ACC112 (cell line): ENCODE results near the gene RASSF4.

Experiments used
- H2AFZ ChIP-seq: fragments of 200-600 bp; sonication (generic); one replicate; pipeline ENCODE4 v1.6.0; 2017; ENCODE audit warnings: antibody characterized with exemption, low read length; ENCODE audit not compliant: unreplicated experiment
- H3K27ac ChIP-seq: fragments of 200-600 bp; sonication (generic); 2 replicates; pipeline ENCODE4 v1.5.1; 2014; ENCODE audit warnings: low read depth, mild to moderate bottlenecking, antibody characterized with exemption, low read length, moderate library complexity
- H3K27me3 ChIP-seq: fragments of 200-600 bp; sonication (generic); 2 replicates; pipeline ENCODE4 v1.6.1; 2014; ENCODE audit warnings: mild to moderate bottlenecking, antibody characterized with exemption, low read length, moderate library complexity, mixed read lengths; ENCODE audit not compliant: insufficient read depth
- H3K36me3 ChIP-seq: fragments of 200-600 bp; sonication (generic); 2 replicates; pipeline ENCODE4 v1.6.1; 2016; ENCODE audit warnings: mild to moderate bottlenecking, antibody characterized with exemption, low read length, moderate library complexity, mixed read lengths; ENCODE audit not compliant: insufficient read depth
- H3K4me1 ChIP-seq: fragments of 200-600 bp; sonication (generic); one replicate; pipeline ENCODE4 v1.6.1; 2016; ENCODE audit warnings: low read length, mixed read lengths; ENCODE audit not compliant: insufficient read depth, unreplicated experiment, control insufficient read depth
- H3K4me3 ChIP-seq: fragments of 200-600 bp; sonication (generic); 2 replicates; pipeline ENCODE4 v1.5.1; 2014; ENCODE audit warnings: mild to moderate bottlenecking, low read depth, low read length
- H3K79me2 ChIP-seq: fragments of 200-600 bp; sonication (generic); one replicate; pipeline ENCODE4 v1.6.0; 2016; ENCODE audit warnings: low read length; ENCODE audit not compliant: control insufficient read depth, unreplicated experiment, insufficient read depth

RASSF4 gene

DNA sequence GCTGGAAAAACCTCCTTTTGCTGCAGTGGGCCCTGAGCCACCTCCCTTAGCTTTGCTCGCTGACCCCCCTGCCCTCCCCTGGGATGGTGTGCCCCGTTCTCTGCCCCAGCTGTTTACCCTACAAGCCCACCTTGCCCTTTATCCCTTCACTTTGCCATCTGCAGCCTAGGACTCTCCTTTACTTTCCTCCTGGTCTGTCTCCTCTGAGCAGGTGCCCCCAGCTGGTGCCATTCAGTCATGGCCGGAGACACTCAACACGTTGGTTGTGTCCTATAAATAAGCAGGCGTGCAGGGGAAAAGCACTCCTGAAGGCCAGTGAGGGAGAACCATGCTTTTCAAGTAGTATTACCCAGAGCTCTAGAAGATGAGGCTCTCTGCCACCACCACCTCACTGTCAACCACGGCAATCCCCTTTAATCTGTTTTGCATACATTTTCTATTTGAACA, 6.1 kb downstream of the RASSF4 start:
- Histone ChIP-seq H3K4me3 (no peak overlapping the region), H3K36me3 (no peaks in the 10 kb centered on the region), H2AFZ (no peak overlapping the region), H3K27ac (no peak overlapping the region), H3K4me1 (peaks cover 40% of the 10 kb centered on the region), H3K79me2 (no peaks in the 10 kb centered on the region), H3K27me3 (no peaks in the 10 kb centered on the region)

DNA sequence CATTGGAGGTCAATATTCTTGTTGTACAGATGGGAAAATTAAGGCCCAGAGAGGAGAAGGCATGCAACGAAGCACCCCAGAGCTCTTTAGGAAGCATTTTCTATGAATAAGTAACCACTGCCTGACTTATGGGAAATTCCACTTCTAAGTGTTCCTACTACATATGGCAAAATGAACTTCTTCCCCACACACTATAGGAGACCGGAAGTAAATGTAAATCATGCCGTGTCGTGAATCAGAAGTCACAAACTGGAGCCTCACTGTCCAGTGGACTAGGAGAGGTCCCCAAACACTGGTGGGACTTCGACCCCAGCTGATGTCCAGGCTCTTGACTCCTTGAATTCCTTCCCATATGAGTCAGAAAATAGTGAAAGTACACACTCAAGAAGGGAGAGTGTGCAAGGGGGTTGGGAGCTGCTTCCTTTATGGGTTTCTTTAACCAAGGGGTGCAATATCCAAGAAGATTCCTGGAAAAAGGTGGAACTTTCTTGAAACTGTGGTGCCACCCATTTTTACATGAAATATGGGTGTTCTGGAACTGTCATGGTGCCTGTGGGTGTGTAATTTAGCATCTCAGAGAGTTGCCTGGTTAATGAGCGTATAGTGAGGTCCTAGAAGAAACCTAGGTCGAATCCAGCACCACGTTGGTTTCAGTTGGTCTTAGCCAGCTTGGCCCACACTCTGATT, 6.7 kb downstream of the RASSF4 start:
- H3K79me2 ChIP-seq: no peaks in the 10 kb centered on the region
- no peaks in the 10 kb centered on the region for H3K27me3 ChIP-seq
- H3K4me3 ChIP-seq: peak overlapping the region; percentile 35; the same call in 1 of the 2 replicates
- H3K4me1 ChIP-seq: peaks cover 35% of the 10 kb centered on the region
- peak overlapping the region; percentile 28 for H2AFZ ChIP-seq
- H3K36me3 ChIP-seq: no peaks in the 10 kb centered on the region
- no peak overlapping the region for H3K27ac ChIP-seq

DNA sequence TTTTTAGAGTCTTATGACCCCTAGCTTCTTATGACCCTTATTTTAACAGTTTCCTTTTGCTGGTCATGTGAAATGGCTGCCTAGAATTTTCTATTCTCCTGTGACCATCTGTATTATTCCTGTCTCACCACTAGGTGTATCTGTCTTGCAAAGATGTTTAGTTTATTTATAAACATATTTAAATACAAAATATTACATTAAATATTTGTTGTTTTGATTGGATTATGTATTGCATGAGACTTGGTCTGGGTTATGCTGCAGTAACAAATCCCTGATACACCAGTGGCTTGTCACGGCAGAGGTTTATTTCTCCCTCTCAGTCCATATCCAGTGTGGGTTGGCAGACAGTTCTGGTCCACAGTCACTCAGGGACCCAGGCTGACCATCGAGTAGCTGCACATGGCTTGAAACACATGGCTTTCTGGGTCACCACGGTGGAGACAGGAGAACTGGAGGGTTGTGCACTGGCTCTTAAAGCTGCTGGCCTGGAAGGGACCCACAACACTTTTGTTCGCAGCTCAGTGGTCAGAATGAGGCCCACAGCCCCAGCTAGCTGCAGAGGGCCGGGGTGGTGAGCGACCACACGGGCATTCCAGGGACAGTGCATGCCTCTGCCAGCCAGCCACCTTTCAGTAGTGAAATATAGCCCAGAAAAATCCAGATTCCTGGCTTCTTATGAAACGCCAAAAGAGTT, 7.4 kb downstream of the RASSF4 start:
- no peaks in the 10 kb centered on the region for H3K79me2 ChIP-seq
- no peak overlapping the region for H3K4me3 ChIP-seq
- no peak overlapping the region for H3K27ac ChIP-seq
- no peaks in the 10 kb centered on the region for H3K27me3 ChIP-seq
- H2AFZ ChIP-seq: peak overlapping the region; percentile 28
- no peaks in the 10 kb centered on the region for H3K36me3 ChIP-seq
- H3K4me1 ChIP-seq: peaks cover 35% of the 10 kb centered on the region

DNA sequence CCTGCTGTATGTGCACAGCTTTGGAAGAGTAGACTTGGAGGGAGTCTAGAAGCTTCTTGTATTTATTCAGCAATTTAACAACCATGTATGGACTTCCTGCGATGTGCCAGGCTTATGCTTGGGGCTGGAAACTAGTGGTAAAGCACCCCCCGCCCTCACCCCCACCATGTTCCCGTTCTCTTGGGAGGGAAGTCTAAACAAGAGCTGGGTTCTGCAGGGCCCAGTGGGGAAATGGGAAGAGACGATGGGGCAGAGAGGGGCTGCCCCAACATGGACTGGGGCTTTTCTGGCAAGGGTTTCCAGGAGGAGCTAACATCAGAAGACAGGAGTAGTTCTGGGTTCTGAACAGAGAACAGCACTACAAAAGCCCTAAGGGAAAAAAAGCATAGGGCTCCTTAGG, 8.0 kb downstream of the RASSF4 start:
- H3K4me3 ChIP-seq: peak overlapping the region; percentile 21; the same call in 1 of the 2 replicates

DNA sequence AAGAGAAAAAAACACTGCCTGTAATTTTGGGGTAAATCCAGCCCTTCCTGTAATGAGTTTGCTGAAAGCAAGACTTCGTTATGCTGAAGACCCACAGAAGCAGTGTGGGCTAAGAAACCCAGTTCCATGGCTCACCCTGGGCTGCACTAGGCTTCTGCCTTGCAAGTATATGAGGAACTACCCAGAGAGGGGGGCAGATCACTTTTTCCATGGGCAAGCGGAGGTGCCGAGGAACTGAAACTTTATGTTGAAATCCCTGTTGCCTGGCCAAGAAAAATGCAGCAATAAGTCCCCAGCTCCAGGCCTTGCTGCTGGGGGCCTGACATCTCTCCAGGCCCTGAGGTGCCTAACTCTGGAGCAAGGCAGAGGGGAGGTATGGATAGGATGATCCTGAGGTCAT, 8.5 kb downstream of the RASSF4 start:
- Histone ChIP-seq H3K36me3 (no peaks in the 10 kb centered on the region), H3K27me3 (no peaks in the 10 kb centered on the region), H3K4me3 (peak overlapping the region; percentile 21; the same call in 1 of the 2 replicates), H3K79me2 (no peaks in the 10 kb centered on the region), H3K4me1 (peaks cover 35% of the 10 kb centered on the region), H2AFZ (no peak overlapping the region), H3K27ac (no peak overlapping the region)

More for the DNA sequence above, 8.0 kb downstream of the RASSF4 start:
- Histone ChIP-seq H3K36me3 (no peaks in the 10 kb centered on the region), H3K27me3 (no peaks in the 10 kb centered on the region), H3K27ac (no peak overlapping the region), H3K4me1 (peaks cover 35% of the 10 kb centered on the region), H3K79me2 (no peaks in the 10 kb centered on the region), H2AFZ (no peak overlapping the region)

DNA sequence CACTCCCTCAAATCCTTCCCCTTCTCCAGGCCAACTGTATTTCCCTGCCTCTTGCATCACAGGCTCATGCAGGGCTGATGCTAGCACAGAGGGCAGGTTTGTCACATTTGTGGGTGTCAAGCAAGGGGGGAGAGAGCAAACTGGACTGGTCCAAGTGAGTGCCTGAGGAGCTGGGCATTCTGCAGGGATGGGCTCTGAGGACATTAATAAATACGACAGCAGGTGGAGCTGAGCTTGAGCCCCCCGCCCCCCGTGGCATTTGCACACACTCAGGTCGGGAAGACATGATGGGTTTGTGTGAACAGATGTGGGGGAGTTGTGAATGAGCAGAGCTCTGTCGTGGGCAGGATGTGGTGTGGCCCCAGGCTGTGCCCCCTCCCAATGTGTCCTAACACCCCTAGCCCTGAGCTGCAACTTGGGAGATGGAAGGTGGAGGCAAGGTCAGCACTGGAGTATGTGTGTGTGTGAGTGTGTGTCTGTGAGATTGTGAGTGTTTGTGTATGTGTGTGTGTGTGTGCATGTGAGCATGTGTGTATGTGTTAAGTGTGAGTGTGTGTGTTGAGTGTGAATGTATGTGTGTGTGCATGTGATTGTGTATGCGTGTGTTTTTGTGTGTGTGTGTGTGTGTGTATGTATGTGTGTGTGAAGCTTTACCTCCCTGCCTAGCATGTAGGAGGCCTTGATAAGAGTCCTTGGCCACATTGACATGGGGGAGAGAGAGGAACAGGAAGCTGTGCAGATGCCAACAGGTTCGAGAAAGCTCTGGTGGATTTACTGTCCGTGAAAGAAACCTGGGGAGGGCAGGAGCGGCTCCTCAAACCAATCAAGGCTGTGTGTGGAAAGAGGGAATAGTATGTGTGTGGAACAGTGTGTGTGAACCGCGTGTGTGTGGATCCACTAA, 9.1 kb downstream of the RASSF4 start:
- H3K36me3 ChIP-seq: no peaks in the 10 kb centered on the region
- H3K27me3 ChIP-seq: no peaks in the 10 kb centered on the region
- no peak overlapping the region for H3K27ac ChIP-seq
- no peaks in the 10 kb centered on the region for H3K79me2 ChIP-seq
- peaks cover 34% of the 10 kb centered on the region for H3K4me1 ChIP-seq
- H3K4me3 ChIP-seq: no peak overlapping the region
- H2AFZ ChIP-seq: no peak overlapping the region

- no peak overlapping the region for H3K27ac ChIP-seq
- H3K27me3 ChIP-seq: no peaks in the 10 kb centered on the region
- H3K79me2 ChIP-seq: no peaks in the 10 kb centered on the region
- no peak overlapping the region for H3K4me3 ChIP-seq
- no peak overlapping the region for H2AFZ ChIP-seq
- no peaks in the 10 kb centered on the region for H3K36me3 ChIP-seq
- peaks cover 32% of the 10 kb centered on the region for H3K4me1 ChIP-seq
Measured at GRCh38 chr10:44969854-44970253, 10.3 kb downstream of the RASSF4 start.

GRCh38 chr10:44970812-44971395, 11.3 kb downstream of the RASSF4 start:
- Histone ChIP-seq H3K36me3 (no peaks in the 10 kb centered on the region), H3K4me1 (peaks cover 34% of the 10 kb centered on the region), H2AFZ (no peak overlapping the region), H3K27ac (no peak overlapping the region), H3K27me3 (no peaks in the 10 kb centered on the region), H3K79me2 (no peaks in the 10 kb centered on the region), H3K4me3 (no peak overlapping the region)

DNA sequence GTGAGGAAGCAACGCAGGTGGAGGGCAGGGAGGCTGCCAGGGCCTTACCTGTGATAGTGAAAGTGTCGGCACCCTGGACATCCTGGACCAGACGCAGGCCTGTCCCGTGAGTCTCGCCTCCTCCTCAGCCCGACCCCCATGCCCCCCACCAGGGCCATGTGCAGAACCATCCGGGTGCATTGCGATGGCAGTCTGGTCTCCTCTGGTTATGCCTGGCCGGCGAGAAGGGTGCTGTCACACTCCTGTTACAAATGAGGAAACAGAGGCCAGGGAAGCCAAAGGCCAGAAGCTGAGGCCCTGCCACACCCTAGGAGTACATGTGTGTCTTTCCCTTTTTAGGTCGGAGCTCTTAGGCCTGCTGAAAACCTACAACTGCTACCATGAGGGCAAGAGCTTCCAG, 11.8 kb downstream of the RASSF4 start:
- Histone ChIP-seq H3K27ac (no peak overlapping the region), H3K79me2 (no peaks in the 10 kb centered on the region), H3K4me3 (no peak overlapping the region), H3K4me1 (peaks cover 34% of the 10 kb centered on the region), H3K27me3 (no peaks in the 10 kb centered on the region), H3K36me3 (no peaks in the 10 kb centered on the region), H2AFZ (no peak overlapping the region)
